GM19035 (cell line): ENCODE results near the gene GPR158.
"Not testable (repeated sequence)": the region's sequence is repeated elsewhere in the genome, so short reads cannot be mapped to it uniquely, and the experiment has no call there.

Experiments
- ATAC-seq: cut with Tn5 transposase; IDR thresholded peaks from one replicate; pipeline ENCODE4 v1.9.1; 2021; ENCODE audit not compliant: unreplicated experiment

The GPR158 gene

GRCh38 chr10:25294032-25294926 lies 119.5 kb downstream of the GPR158 start:
- no peak for ATAC-seq

DNA sequence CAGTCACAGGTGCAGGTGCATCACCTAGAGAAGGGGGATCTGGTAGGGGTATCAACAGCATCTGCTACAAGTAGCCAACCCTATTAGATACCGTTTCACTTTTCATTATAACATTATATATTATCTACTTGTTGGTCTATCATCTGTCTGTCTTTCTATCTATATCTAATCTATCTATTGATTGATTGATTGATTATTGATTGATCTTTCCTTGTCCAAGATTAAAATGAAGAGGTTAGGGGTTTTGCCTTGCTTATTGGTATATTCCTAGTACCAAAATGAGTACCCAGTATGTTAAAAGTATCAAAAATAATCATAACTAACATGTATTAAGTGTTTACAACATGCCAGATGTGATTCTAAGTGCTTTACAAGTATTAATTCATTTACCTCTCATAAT lies 121.5 kb downstream of the GPR158 start:
- no peak for ATAC-seq

DNA sequence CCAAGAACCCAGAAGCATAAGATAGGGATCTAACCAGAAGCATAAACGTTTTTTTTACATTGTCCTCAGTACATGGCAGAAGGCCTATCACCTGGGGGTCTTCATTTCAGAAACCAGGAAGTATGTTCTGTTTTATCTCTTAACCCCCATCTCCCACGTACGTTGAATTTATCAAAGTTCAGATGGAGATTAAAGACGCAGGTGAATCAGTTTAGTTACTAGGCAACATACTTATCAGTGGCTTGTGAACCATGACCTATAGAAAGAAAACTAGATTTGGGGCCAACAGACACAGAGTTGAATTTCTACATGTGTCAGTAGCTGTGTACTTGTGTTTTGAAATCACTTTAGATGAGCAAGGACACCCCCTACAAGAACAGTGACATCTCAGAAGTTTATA lies 122.7 kb downstream of the GPR158 start:
- ATAC-seq = no peak

GRCh38 chr10:25300073-25300472 lies 125.3 kb downstream of the GPR158 start:
- no peak for ATAC-seq

- ATAC-seq = no peak
These were observed 129.8 kb downstream of the GPR158 start for GRCh38 chr10:25304606-25305005.

DNA sequence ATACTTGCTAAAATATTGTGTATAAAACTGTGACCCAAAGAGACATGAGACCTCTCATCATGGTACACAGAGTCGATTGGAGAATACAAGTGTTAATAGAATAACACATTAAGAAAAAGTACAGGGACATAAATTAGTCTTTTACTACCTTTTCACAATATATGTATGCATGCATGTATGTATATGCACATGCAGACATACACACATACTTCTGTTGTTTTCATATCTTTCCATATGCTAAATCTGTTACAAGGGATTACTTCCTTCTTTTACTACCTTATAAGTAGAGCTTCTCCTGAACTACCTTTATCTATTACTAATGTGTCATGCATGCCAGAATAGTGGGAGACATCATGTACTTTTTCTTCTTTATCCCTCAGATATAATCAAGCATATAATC lies 131.6 kb downstream of the GPR158 start:
- no peak for ATAC-seq

- no peak for ATAC-seq
These were observed 133.5 kb downstream of the GPR158 start for GRCh38 chr10:25308278-25308677.

- ATAC-seq = not testable (repeated sequence)
These were observed 142.9 kb downstream of the GPR158 start for GRCh38 chr10:25317596-25318211.

DNA sequence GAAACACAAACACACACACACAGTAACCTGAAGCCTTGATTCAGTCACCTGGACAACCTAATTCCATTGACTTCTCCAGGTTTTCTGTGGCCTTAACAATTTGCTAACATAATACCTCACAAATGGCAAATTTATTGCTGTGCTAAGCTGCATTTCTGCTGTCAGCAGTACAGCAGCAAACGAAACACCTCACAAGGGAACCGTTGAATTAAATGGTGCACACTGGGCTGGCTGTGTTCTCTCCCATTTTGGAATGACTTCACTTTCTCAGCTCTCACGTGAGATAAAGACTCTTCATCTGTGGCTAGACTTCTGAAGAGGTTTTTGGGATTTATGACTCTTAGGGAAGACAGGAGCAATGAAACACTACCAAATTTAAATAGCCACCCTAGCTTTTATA lies 152.5 kb downstream of the GPR158 start:
- ATAC-seq = no peak

DNA sequence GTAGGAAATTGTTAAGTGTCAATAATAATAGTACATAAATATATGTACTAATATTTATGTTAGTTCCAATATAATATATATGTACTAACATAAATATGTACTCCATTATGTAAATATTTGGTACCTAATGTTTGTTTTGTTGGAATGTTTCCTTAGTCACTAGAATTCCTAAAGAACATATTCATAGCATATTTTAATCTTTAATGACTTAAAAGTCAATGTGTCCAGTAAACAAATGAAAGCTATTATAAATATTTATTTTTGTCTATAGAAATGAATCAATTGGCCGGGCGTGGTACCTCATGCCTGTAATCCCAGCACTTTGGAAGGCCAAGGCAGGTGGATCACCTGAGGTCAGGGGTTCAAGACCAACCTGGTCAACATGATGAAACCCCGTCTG lies 153.6 kb downstream of the GPR158 start:
- no peak for ATAC-seq

- ATAC-seq = not testable (repeated sequence)
These were observed 154.8 kb downstream of the GPR158 start for GRCh38 chr10:25329587-25329986.

GRCh38 chr10:25334445-25334844 lies 159.6 kb downstream of the GPR158 start:
- no peak for ATAC-seq

DNA sequence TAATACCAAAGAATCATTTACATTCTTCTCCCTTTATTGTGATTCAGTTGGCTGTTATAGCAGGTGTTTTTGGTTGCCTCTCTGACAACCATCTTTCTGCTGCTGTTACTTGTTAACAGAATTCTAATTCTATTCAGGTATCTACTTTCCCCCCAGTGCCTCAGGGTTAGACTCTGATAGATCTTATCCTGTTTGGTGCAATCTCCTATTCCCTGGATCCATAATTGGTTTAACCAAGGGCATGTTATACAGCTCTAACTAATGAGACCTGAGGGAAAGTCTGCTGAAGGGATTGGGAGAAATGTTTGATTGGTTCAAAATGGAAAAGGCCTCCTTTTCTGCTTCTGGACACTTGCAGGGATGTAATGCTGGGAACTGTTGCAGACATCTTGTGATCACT lies 161.5 kb downstream of the GPR158 start:
- ATAC-seq = no peak

DNA sequence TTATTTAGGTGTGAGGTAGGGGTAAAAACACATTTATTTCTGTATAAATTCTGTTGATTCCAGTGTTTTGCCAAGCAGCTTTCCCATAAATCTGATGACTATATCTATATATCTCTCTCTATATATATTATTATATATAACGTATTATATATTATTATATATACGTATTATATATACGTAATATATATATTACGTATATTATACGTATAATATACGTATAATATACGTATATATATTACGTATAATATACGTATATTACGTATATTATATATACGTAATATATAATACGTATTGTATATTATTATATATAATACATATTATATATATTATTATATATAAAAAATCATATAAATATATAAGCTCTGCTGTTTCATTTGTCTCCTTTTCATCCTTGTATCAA lies 163.5 kb downstream of the GPR158 start:
- no peak for ATAC-seq

DNA sequence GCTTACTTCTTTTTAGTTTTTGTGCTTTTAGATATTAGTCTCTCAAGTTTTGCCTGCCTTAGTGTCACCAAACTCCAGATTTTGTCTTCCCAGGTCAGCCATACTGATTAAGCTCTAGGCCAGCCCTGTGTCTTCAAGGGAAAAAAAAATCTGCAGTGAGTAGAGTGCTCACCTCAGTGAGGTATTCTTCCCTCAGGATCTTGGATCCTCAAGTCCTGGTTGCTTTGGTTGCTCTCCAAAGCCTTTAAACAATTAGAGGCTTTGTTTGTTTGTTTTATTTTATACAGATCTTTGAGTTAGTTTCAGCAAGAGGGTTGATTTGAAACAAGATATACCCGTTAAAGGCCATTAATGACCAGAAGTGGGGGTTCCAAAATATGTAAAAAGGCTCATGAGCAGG lies 165.2 kb downstream of the GPR158 start:
- ATAC-seq = no peak

- no peak for ATAC-seq
These were observed 174.7 kb downstream of the GPR158 start for GRCh38 chr10:25349520-25349919.

DNA sequence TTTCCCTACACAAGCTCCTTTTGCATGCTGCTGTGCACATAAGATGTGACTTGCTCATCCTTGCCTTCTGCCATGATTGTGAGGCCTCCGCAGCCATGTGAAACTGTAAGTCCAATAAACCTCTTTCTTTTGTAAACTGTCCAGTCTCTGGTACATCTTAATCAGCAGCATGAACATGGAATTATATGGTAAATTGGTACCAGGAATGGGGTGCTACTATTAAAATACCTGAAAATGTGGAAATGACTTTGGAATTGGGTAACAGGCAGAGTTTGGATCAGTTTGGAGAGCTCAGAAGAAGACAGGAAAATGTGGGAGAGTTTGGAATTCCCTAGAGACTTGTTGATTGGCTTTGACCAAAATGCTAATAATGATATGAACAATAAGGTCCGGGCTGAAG lies 181.8 kb downstream of the GPR158 start:
- ATAC-seq = no peak

DNA sequence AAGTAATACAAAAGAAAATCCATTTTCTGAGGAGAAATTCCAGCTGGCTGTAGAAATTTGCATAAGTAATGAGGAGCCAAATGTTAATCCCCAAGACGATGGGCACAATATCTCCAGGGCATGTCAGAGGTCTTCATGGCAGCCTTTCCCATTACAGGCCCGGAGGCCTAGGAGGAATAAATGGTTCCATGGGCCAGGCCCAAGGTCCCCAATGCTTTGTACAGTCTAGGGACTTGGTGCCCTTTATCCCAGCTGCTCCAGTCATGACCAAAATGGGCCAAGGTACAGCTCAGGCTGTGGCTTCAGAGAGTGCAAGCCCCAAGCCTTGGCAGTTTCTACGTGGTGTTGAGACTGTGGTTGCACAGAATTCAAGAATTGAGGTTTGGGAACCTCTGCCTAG lies 182.5 kb downstream of the GPR158 start:
- no peak for ATAC-seq

DNA sequence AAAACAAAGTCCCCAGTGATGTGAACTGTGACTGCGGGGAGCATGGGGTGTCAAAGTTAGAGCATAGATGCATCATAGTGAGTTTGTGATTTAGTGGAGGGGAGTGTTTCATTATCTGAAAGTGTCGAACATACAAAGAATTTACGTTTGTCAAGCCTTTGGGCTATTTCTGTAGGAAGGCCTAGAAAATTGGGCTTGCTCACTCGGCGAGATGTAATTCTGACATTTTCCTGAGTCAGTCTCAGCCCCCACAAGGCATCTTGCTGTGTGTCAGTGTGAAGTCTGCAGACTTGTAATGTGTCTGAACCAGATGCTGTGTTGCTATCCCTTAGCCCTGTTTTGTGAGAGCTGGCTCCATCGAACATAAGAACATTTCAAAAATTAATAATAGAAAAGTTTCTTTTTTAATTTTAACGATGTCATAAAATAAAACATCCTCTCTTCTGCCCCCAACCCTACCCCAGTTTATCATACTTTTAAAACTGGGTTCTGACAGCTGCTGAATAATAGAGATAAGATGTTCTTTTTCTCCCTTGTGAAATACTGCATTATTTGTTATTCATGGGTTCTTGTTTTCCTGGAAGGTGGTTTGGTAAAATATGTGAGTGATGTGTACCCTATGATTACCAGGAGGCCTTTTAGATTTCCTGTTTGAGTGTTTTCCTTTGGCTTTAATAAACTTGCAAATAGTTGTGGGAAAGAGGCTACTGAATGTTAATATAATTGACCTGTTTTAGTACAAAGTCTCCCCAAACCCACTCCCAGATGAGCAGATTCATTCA lies 207.4 kb downstream of the GPR158 start:
- no peak for ATAC-seq

- ATAC-seq = not testable (repeated sequence)
These were observed 208.1 kb downstream of the GPR158 start for GRCh38 chr10:25382901-25383300.

- ATAC-seq = no peak
These were observed 208.9 kb downstream of the GPR158 start for GRCh38 chr10:25383686-25384085.

DNA sequence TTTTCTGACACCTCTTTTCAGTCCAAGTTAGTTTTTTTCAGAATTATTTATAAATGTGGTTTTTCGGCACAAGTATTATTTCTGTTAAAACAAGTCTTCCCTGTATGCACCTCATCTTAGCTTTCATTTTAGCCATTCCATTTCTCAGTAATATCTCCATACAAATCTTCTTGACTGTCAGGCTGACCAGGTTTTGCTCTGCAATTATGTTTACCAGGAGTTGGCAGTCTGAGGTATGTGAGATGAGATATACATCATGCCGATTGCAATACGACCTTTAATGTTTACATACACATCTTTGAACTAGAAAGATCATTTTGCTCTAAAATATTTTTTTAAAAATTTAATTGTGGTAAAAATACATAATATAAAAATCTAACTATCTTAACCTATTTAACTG lies 209.8 kb downstream of the GPR158 start:
- no peak for ATAC-seq
